HG02798 (cell line): ENCODE measurements around the gene SSR1.
"Not testable (repeated sequence)": the region's sequence is repeated elsewhere in the genome, so short reads cannot be mapped to it uniquely, and the experiment has no call there.

Experiments used
- ATAC-seq: cut with Tn5 transposase; IDR thresholded peaks from one replicate; pipeline ENCODE4 v1.9.1; 2021; ENCODE audit warnings: mild to moderate bottlenecking; ENCODE audit not compliant: unreplicated experiment, poor library complexity

Gene SSR1

GRCh38 chr6:7283676-7284075 is 29.3 kb downstream of the SSR1 start:
- ATAC-seq = no peak

GRCh38 chr6:7282097-7282906 is 30.7 kb downstream of the SSR1 start:
- no peak for ATAC-seq

GRCh38 chr6:7276199-7276524 is 36.8 kb downstream of the SSR1 start:
- no peak for ATAC-seq

GRCh38 chr6:7274525-7274924 is 38.5 kb downstream of the SSR1 start:
- not testable (repeated sequence) for ATAC-seq

GRCh38 chr6:7273709-7274108 is 39.3 kb downstream of the SSR1 start:
- no peak for ATAC-seq

- no peak for ATAC-seq
These were observed 41.8 kb downstream of the SSR1 start for GRCh38 chr6:7271205-7271534.

- ATAC-seq = no peak
These were observed 42.4 kb downstream of the SSR1 start for GRCh38 chr6:7270320-7271204.

- no peak for ATAC-seq
These were observed 43.2 kb downstream of the SSR1 start for GRCh38 chr6:7269816-7270215.

- ATAC-seq = no peak
These were observed 44.0 kb downstream of the SSR1 start for GRCh38 chr6:7268816-7269555.

- ATAC-seq = no peak
These were observed 44.6 kb downstream of the SSR1 start for GRCh38 chr6:7268362-7268761.

- ATAC-seq = no peak
These were observed 45.4 kb downstream of the SSR1 start for GRCh38 chr6:7267466-7268091.

GRCh38 chr6:7267071-7267465 is 45.9 kb downstream of the SSR1 start:
- ATAC-seq = no peak

GRCh38 chr6:7265385-7265726 is 47.6 kb downstream of the SSR1 start:
- not testable (repeated sequence) for ATAC-seq

GRCh38 chr6:7264686-7265384 is 48.2 kb downstream of the SSR1 start:
- ATAC-seq = no peak

- no peak for ATAC-seq
These were observed 49.0 kb downstream of the SSR1 start for GRCh38 chr6:7264041-7264440.

- not testable (repeated sequence) for ATAC-seq
These were observed 49.5 kb downstream of the SSR1 start for GRCh38 chr6:7263519-7263805.

- no peak for ATAC-seq
These were observed 50.1 kb downstream of the SSR1 start for GRCh38 chr6:7262746-7263518.

GRCh38 chr6:7261852-7262461 is 51.0 kb downstream of the SSR1 start:
- no peak for ATAC-seq
